ENCODE data around the gene SCAF1.

Gene SCAF1

DNA sequence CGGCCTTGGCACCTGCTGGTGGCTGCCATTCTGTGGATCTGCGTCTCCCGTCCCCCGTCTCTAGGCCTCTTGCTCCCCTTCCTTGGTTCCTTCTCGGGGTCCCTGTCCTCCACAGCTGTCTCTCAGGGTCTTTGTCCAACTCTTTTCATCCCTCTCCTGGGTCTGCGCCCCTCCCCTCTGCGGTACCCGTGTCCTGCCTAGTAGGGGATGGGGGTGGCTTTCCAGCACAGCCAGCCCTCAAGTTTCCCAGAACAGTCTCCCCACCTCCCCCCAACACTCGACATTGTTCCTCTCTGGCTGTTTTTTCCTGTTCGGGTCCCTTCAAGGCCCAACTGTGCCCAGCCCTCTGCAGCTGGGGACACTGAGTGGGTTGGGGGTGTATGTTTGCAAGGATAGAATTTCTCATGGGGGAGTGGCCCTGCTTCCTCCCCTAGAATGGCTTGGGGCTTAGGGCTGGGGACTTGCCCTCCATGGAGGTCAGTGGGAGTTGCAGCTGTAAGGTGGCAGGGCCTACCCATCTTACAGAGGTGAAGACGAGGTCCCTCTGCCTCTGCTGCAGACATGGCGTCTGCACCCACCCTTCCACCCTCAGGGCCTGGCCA lies 46.6 kb downstream of the SCAF1 start:
- no peak for DNase-seq

DNA sequence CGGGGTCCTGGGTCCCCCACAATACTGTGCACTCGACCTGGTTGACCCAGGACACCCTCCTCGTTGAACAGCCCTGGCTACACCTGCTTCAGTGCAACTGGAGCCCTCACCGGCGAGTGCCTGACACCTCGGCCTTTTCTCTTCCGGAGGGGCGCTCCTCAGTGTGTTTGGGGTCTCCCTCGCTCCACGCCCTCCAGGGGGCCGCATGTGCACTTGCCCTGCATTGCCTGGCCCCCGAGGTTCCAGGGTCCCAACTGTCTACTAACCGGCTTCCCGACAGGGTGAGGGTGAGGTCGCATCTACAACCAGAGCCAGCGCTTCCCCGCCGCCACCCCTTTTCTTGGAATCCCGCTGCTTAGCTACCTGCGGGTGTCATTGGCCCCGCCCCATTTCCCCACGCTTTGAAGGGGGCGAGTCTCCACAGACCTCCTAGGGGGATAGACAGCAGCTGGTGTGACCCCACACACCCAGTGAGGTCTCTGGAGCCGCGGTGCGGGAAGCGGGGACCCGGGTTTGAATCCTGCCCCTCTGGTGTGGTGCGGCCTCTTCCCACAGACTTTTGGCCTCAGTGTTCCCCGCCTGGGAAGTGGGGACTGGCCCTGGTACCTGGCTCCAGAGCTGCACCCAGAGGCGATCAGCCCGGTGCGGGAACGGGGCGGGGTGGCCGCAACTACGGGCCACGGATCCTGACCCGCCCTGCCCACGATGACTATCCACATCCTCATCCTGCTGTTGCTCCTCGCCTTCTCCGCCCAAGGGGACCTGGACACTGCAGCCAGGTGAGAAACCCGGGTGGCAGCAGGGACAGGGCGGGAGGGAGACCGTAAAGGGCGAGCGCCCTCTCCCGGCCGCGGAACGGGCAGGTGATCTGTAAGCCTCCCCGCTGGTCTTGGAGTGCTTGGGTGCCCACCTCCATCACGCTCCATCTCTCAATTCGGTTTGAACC lies 47.4 kb downstream of the SCAF1 start, which contains the start of gene ADM5:
ADM5 (plus strand) TSS at position 462 of the 946 bp plus-strand sequence; CDS start at position 706, 244 bp downstream.
- peak; percentile 53 for DNase-seq

DNA sequence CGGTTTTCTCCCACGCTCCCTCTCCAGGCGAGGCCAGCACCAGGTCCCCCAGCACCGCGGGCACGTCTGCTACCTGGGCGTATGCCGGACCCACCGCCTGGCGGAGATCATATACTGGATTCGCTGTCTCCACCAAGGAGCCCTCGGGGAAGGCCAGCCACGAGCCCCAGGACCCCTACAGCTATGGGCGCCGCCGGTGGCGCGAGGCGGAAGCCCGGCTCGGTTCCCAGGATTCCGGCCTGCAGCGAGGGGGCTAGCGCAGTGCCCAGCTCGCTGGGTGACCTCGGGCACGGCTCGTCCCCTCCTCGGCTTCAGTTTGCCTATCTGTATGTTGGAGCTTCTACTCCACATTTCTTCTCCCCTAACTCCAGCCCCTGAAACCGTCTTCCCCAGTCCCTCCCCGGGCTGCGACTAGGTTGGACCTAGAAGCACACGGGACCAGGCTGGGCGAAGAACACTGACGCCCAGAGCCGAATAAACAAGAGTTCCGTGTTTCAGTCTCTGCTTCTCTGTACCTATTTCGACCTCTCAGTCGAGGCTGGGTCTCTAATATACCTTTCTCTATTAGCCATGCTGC lies 48.2 kb downstream of the SCAF1 start:
- DNase-seq = peak; percentile 31

DNA sequence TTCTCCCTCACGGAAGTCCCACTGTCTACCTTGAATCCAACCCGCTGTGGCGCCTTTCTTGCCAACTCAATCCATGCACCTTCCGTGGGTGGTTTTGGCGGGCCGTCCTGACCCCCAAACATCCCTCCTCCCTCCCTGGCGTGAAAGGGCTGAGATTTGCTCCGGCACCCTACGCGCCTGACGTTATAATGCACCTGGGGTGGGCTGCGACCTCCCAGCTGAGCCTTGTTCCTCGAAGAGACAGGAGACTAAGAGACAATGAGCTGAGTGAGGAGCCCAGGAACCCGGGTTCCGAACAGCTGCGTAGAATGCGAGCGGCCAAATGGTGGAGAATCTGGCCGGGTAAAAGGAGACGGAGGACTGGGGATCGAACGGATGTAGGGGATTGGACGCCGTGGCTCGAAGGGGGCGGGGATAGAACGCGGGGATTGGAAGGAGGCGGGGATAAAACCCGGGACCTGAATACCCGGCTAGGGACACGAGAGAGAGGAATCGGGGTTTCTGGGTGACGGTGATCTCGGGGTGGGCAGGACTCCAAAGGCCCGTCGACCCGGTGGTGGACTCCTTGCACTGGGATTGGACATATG lies 48.7 kb downstream of the SCAF1 start, which contains the start of gene CPT1C:
CPT1C (plus strand) TSS at position 461 of the 587 bp plus-strand sequence. CDS start 1,137 bp downstream, outside the sequence.
- DNase-seq = peak; percentile 78

DNA sequence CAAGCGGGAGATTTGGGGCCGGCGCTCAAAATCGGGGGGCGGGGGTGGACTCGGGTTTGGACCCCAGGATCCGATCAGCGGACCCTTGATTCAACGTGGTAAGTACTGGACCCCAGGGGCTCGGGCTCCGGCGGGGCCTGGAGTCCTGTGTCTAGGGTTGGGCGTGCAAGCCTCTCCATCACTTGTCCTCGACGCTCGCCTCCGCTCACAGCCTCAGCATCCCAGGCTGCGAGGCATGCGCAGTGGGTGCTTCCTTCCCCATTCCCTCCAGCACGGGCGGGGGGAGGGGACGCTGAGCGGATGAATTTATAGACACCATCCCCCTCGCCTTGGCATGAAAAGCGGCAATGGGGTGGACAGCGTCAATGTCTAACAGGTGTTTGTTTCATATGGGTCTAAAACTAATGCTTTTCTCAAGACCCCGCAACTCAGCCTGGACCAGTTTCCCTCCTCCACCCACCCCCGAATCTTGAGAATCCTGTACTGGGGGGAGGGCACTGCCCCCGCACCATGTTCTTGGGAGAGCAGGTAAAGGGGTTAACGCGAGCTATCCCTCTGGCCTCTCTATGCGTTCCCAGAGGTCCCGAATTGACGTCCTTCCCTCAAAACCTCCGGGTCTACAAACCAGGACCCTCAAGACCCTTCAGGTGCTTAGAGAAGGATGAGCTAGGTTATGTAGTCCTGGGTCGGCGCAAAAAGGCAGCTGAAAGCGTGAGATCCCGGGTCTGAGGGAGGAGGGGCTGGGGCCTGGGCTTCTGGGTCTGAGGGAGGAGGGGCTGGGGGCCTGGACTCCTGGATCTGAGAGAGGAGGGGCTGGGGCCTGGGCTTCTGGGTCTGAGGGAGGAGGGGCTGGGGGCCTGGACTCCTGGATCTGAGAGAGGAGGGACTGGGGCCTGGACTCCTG lies 49.5 kb downstream of the SCAF1 start:
- peak; percentile 73 for DNase-seq

DNA sequence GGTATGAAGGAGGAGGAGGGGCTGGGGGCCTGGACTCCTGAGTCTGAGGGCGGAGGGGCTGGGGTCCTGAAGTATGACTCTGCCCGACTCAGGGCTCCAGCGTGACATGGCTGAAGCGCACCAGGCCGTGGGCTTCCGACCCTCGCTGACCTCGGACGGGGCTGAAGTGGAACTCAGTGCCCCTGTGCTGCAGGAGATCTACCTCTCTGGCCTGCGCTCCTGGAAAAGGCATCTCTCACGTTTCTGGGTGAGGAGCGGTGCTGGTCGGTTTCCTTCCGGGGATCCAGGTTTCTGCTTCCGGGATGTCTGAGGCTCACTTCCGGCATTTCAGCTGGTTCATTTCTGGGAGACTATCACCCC lies 50.1 kb downstream of the SCAF1 start:
- DNase-seq = no peak

DNA sequence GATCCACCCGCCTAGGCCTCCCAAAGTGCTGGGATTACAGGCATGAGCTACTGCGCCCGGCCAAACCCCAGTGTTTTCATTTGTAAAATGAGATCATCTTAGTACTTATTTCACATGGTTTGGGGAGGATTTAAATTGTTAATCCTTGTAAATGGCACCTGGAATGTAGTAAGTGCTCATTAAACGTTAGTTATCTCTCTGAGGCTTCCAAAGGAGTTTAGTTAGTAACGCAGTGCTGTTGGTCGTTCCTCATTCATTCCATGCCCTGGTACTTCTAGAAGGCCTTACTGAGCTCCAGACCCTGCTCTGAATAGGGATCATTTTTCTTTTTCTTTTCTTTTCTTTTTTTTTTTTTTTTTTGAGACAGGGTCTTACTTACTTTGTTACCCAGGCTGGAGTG lies 54.1 kb downstream of the SCAF1 start:
- DNase-seq = no peak

DNA sequence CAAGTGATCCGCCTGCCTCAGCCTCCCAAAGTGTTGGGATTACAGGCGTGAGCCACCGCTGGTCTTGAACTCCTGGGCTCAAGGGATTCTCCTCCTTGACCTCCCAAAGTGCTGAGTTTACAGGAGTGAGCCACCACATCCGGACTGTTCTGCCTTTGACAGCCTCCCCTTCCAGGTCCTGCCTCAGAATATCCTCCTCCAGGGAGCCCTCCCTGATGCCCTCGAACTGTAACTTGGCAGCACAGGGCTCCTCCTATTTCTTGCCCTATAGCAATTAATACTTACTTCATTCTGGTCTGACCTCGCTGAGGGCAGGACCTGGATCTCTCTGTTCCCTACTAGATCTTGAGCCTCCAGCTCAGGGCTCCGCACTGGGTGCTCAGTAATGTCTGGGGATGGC lies 54.9 kb downstream of the SCAF1 start:
- DNase-seq = no peak

DNA sequence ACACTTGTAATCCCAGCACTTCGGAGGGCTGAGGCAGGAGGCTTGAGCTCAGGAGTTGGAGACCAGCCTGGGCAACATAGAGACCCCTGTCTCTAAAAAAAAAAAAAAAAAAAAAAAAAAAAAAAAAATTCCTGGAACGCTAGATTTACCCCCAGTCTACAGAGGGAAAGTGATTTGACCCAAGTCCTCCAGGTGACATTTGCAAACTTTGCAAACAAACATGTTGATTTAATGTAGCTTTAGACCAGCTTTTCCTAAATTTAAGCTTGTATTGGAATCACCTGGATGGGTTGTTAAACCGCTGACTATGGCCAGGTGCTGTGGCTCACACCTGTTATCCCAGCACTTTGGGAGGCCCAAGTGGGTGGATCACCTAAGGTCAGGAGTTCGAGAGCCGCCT lies 57.4 kb downstream of the SCAF1 start:
- DNase-seq = no peak

DNA sequence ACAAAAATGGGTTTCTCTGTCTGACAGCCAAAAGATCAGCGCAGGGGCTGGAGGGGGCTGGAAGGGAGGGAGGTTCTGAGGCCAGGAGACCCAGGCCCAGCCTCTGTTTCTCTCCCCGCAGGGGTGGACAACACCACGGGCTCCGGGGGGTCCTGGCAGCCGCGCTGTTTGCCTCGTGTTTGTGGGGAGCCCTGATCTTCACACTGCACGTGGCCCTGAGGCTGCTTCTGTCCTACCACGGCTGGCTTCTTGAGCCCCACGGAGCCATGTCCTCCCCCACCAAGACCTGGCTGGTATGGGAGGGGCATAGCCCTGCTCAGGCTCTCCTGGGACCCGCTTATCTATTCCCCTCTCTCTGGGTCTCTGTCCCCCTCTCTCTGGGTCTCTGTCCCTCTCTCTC lies 58.6 kb downstream of the SCAF1 start:
- no peak for DNase-seq

DNA sequence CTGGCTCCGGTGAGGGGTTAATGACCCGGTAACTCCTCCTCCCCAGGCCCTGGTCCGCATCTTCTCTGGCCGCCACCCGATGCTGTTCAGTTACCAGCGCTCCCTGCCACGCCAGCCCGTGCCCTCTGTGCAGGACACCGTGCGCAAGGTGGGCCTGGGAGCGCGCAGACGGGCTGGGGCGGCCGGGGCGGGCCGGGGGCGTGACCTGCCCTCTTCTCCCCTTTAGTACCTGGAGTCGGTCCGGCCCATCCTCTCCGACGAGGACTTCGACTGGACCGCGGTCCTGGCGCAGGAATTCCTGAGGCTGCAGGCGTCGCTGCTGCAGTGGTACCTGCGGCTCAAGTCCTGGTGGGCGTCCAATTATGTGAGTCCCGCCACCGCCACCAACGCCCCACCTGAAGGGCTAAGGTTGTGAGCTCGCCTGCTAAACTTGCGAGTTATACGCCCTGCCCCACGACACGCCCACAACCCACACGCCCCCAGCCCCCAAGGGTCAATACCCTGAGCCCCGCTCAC lies 59.3 kb downstream of the SCAF1 start:
- no peak for DNase-seq

DNA sequence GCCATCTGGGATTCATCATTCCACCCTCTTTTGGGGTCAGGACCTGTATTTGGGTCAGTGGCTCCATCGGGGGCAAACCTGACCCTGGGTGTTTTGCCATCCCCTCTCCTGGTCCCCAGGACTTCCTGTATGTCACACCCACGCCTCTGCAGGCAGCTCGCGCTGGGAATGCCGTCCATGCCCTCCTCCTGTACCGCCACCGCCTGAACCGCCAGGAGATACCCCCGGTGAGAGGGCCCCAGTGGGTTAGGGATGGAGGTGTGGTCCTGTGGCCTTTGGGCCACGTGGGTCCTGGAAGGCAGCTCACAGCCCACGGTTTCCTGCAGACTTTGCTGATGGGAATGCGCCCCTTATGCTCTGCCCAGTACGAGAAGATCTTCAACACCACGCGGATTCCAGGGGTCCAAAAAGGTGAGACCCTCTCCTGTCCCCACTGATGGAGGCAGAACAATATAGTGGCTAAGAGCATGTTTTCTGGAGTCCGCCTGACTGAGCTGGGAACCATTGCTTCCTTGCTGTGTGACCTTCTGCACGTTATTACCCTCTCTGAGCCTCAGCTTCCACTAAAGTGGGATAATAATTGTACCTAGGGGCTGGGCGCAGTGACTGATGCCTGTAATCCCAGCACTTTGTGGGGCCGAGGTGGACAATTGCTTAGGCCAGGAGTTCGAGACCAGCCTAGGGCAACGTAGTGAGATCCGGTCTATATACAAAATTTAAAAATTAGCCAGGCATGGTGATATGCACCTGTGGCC lies 63.1 kb downstream of the SCAF1 start:
- DNase-seq = no peak

DNA sequence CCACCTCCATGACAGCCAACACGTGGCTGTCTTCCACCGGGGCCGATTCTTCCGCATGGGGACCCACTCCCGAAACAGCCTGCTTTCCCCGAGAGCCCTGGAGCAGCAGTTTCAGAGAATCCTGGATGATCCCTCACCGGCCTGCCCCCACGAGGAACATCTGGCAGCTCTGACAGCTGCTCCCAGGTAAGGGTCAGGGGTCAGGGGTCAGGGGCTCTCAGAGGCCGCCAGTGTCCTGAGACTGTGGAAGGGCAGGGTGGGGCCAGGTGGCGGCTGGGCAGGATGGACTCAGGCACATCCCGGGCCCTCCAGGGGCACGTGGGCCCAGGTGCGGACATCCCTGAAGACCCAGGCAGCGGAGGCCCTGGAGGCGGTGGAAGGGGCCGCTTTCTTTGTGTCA lies 63.9 kb downstream of the SCAF1 start:
- DNase-seq = no peak

Data from NCI-H774 (cell line).